Lower lobe of right lung (tissue), 2 donors: ENCODE data around the gene CCDC40. TPM values are rescaled to one million over a fixed set of nuclear protein-coding genes. Genes with fewer than 3 reads are reported as not detected.

Experiments used
- ATAC-seq, 2 donors: fragments of 200-7000 bp; cut with Tn5 transposase; one replicate each; pipeline ENCODE4 v1.9.1; 2020 to 2022; ENCODE audit warnings: mild to moderate bottlenecking in 2 of 2, moderate library complexity in 2 of 2
- DNase-seq: peaks from one replicate; pipeline ENCODE4 v3.0.0-alpha.2; 2020
- H3K27ac ChIP-seq: fragments of 200-600 bp; one replicate; pipeline ENCODE4 v1.8.0; 2022
- H3K27me3 ChIP-seq: fragments of 200-600 bp; one replicate; pipeline ENCODE4 v1.8.0; 2022; ENCODE audit warnings: low read depth
- H3K36me3 ChIP-seq: fragments of 200-600 bp; one replicate; pipeline ENCODE4 v1.8.0; 2022; ENCODE audit warnings: mild to moderate bottlenecking
- H3K4me1 ChIP-seq: fragments of 200-600 bp; one replicate; pipeline ENCODE4 v1.8.0; 2022
- H3K4me3 ChIP-seq: fragments of 200-600 bp; one replicate; pipeline ENCODE4 v1.8.0; 2022; ENCODE audit warnings: mild to moderate bottlenecking
- H3K9me3 ChIP-seq: fragments of 200-600 bp; one replicate; pipeline ENCODE4 v1.8.0; 2022
- intact Hi-C: fragments of 100-400 bp; cut with DNase I; formaldehyde crosslinking; loops from one replicate; pipeline ENCODE4 v1.11.0; 2022
- microRNA-seq: library from miRNA; unstranded; fragments of <30 nt; microRNA quantifications from one replicate; pipeline ENCODE4 v1.2.0, GENCODE V29; 2020; ENCODE audit warnings: borderline number of aligned reads
- total RNA-seq: library from RNA; stranded (reverse); fragmentation: NEBNext Ultra II Directional; extraction: Animal tissue kit (Norgen Biotek cat#: 25700); gene quantifications from one replicate; pipeline ENCODE4 v1.2.1, GENCODE V29; 2021
- TF ChIP-seq, protein P1 (sequence below): fragments of 200-600 bp; IDR thresholded peaks from one replicate; pipeline ENCODE4 v1.8.0; 2022; ENCODE audit warnings: antibody characterized with exemption, mild to moderate bottlenecking
- donor health status: DM: no; HTN: yes; CAD: no; lungs with severe emphysema.

CCDC40 gene
- total RNA-seq, 1 donor from 2014 or later, result 14.1 TPM

DNA sequence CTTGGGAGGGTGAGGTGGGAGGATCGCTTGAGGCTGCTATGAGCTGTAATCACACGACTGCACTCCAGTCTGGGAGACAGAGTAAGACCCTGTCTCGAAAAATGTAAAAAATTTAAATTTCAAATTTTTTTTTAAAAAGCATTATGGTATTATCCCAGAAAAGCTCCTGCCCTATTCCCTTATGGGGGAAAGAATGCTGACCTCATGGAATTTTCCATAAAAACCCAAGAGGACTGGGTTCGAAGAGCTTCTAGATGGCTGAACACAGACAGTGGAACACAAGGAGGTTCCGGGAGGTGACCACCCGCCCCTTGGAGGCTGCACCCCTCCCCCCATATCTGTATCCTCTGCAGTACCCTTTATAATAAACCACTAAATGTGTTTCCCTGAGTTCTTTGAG is 106.5 kb downstream of the CCDC40 start:
- H3K27ac ChIP-seq, result no peak overlapping the region
- H3K9me3 ChIP-seq, result no peaks in the 10 kb centered on the region
- peaks cover 71% of the 10 kb centered on the region for H3K36me3 ChIP-seq
- ATAC-seq (no peak), DNase-seq (no peak)
- TF ChIP-seq, protein P1, sequence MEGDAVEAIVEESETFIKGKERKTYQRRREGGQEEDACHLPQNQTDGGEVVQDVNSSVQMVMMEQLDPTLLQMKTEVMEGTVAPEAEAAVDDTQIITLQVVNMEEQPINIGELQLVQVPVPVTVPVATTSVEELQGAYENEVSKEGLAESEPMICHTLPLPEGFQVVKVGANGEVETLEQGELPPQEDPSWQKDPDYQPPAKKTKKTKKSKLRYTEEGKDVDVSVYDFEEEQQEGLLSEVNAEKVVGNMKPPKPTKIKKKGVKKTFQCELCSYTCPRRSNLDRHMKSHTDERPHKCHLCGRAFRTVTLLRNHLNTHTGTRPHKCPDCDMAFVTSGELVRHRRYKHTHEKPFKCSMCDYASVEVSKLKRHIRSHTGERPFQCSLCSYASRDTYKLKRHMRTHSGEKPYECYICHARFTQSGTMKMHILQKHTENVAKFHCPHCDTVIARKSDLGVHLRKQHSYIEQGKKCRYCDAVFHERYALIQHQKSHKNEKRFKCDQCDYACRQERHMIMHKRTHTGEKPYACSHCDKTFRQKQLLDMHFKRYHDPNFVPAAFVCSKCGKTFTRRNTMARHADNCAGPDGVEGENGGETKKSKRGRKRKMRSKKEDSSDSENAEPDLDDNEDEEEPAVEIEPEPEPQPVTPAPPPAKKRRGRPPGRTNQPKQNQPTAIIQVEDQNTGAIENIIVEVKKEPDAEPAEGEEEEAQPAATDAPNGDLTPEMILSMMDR, result no peak
- H3K4me3 ChIP-seq, result no peak overlapping the region
- H3K4me1 ChIP-seq, result peaks cover 19% of the 10 kb centered on the region
- no peaks in the 10 kb centered on the region for H3K27me3 ChIP-seq
- intact Hi-C loops, result no loop called here

DNA sequence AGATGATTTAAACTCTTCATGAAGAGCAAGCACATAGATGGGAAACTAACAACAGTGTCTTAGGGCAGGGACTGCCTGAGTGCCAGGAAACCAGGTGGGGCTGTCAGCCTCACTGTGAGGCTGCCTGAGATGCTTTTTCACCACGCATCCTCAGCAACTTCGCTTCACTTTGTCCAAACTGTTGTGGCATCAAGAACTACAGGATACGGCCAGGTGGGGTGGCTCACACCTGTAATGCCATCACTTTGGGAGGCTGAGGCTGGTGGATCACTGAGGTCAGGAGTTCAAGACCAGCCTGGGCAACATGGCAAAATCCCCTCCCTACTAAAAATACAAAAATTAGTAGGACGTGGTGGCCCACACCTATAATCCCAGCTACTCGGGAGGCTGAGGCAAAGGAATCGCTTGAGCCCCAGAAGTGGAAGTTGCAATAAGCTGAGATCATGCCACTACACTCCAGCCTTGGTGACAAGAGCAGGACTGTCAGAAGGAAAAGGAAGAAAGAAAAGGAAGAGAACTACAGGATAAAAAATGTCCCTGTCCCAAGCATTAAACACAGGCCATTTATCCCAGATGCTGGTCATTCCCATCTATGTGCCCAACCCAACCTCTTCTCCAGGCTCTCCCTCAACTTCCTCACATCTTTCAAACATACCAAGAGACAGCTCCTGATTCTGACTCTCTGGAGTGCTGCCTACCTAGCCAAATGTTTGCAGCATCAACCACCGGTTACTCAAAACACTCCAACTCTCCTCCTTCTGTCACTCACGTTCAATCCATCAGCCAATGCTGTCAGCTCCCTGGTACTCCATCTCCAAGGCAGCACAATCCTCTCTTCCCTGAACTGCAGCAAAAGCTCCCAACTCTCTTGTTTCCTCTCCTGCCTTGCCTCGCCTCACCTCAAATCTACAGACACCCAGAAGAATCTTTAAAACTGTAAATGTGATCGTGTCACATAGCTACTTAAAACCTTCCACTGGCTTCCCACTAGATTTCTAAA is 108.9 kb downstream of the CCDC40 start:
- intact Hi-C loops, result no loop called here
- Histone ChIP-seq H3K36me3 (peaks cover 46% of the 10 kb centered on the region), H3K4me1 (peaks cover 30% of the 10 kb centered on the region), H3K27ac (no peak overlapping the region), H3K4me3 (peak overlapping the region; percentile 91), H3K27me3 (no peaks in the 10 kb centered on the region), H3K9me3 (no peaks in the 10 kb centered on the region)
- TF ChIP-seq, protein P1, result no peak
- DNase-seq (no peak), ATAC-seq (no peak)

DNA sequence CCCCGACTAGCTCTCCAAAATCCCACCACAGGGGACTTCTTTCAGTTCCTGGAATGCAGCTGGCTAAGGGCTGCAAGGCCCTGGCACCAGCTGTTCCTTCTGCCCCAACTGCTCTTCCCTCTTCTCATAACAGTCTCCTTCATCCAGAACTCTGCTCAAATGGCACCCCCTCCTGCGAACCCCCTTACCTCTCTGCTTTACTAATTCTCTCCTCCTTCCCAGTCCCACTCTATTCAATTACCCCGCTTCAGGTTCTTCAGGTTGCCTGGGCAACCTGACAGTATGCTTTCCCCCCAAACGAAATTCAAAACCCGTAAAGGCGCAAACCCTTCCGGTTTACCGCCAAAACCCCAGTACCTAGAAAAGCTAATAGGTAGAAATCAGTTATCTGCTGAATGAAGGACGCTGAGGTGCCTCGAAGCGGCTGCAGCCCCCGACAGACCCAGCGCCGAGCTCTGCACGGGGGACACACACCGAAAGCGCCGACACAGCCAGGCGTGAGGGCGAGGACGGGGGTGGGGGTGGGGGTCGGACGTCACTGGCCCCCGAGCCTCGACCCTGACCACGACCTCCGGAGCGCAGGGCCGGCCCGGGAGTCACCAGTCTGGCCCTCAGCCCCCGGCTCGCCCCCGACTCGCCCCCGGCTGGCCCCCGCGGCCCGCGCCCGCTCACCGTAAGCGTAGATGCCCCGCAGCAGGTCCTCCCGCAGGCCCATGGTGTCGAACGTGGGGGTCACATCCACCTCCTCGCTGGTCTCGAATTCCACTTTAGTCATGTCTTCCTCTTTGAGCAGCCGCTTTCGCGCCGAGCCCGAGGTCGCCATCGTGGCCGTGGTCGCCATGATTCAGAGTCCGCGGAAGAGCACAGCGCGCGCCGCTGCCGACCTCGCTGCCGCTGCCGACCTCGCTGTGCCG is 109.9 kb downstream of the CCDC40 start:
- peak overlapping the region; percentile 93 for H3K27ac ChIP-seq
- peaks cover 30% of the 10 kb centered on the region for H3K4me1 ChIP-seq
- intact Hi-C loops, result no loop called here
- H3K36me3 ChIP-seq, result peaks cover 36% of the 10 kb centered on the region
- no peaks in the 10 kb centered on the region for H3K27me3 ChIP-seq
- H3K9me3 ChIP-seq, result no peaks in the 10 kb centered on the region
- TF ChIP-seq, protein P1, result no peak
- H3K4me3 ChIP-seq, result peak overlapping the region; percentile 91
- ATAC-seq, result peak; percentile 10 to 38
- no peak for DNase-seq

DNA sequence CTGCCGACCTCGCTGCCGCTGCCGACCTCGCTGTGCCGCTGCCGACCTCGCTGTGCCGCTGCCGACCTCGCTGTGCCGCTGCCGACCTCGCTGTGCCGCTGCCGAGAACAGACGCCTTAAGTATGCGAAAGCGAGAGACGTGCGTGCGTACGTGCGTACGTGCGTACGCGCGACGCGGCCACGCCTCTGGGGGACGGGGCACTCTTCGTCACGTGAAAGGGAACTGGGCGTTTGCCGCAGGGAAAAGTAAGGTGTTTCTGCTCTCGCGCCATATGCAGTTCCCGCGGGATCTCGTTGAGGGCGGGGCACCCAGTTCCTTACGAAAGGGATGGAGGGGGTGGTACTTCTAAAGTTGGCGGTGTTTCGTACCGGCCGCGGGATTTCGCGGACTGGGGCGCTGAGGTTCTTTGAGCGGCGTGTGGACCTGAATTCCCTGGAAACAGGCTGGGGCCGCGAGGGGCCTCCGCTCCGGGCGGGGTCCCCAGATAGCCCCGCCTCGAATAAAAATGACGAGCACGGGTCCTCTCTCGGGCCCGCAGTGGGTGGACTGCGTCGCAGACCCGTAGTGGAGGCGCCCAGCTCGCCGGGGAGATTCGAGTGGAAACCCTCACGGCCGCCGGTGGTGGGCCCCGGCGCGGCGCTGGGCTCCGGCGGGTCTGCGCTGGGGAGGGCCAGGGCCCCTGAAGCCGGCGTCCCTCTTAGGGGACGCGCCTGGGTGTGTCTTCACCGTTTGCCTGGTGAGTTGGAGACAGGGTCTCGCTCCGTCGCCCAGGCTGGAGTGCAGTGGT is 110.8 kb downstream of the CCDC40 start, which contains the start of gene EIF4A3:
TSS of gene EIF4A3 (minus strand) at position 94 of the 788 bp plus-strand sequence. CDS start 167 bp downstream, outside the sequence.
- peak within 1 kb of the TSS; percentile 93 for H3K27ac ChIP-seq
- H3K4me3 ChIP-seq, result peak within 1 kb of the TSS; percentile 91
- H3K36me3 ChIP-seq, result peaks cover 28% of the 10 kb centered on the region
- ATAC-seq (peak; percentile 98 to 99), DNase-seq (peak; percentile 99)
- peaks cover 30% of the 10 kb centered on the region for H3K4me1 ChIP-seq
- TF ChIP-seq, protein P1, result no peak
- intact Hi-C loops, result no loop called here
- no peaks in the 10 kb centered on the region for H3K9me3 ChIP-seq
- no peaks in the 10 kb centered on the region for H3K27me3 ChIP-seq

Small RNA genes lying within 50 kb of the gene (microRNA-seq; reads per million reads assigned to microRNA genes)
- gene MIR1268B, result not detected

Other genes starting within 250 kb of the CCDC40 start
- gene CBX8, start 239.6 kb upstream of the CCDC40 start, total RNA-seq, result 5.8 TPM
- gene CBX4, start 197.2 kb upstream of the CCDC40 start, total RNA-seq, result 20.6 TPM
- 24.7 TPM for gene TBC1D16, start 770 bp upstream of the CCDC40 start, total RNA-seq
- gene GAA, start 64.9 kb downstream of the CCDC40 start, total RNA-seq, result 143 TPM
- 54.1 TPM for gene EIF4A3, start 110.5 kb downstream of the CCDC40 start, total RNA-seq
- gene CARD14, start 133.4 kb downstream of the CCDC40 start, total RNA-seq, result 0.50 TPM
- 57.8 TPM for gene SGSH, start 183.7 kb downstream of the CCDC40 start, total RNA-seq
- gene SLC26A11, start 183.8 kb downstream of the CCDC40 start, total RNA-seq, result 42.4 TPM
- 300 TPM for gene RNF213, start 224.2 kb downstream of the CCDC40 start, total RNA-seq